Erythroblast (primary cell): Measurements from ENCODE around the gene OR51Q1.

Source experiments
- GATA1 ChIP-seq: IDR thresholded peaks from 2 replicates; pipeline ENCODE4 v1.6.1; 2011; ENCODE audit warnings: low read depth, mild to moderate bottlenecking, control low read depth, low read length, moderate library complexity
- POLR2A ChIP-seq: IDR thresholded peaks from 2 replicates; pipeline ENCODE4 v1.6.1; 2011; ENCODE audit warnings: mild to moderate bottlenecking, low read length

DNA sequence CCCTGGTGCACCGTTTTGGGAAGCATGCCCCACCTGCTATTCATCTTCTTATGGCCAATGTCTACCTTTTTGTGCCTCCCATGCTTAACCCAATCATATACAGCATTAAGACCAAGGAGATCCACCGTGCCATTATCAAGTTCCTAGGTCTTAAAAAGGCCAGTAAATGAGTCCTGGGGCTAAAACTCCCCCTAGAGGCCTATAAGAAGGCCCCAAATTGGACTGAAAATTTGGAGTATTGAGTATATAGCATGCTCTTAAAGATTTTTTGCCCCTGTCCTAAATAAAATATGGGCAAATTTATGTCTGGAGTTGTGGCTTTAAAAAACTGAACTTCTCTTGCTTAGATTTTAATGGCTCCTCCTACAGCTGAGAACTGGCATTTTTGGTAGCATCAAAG lies 31.7 kb upstream of the OR51Q1 start:
- TF ChIP-seq POLR2A (no peak), GATA1 (no peak)
